GM21576 (cell line): Measurements from ENCODE around the gene SQOR.
A peak's percentile ranks its signal among the peaks of the same experiment; 100 is the strongest.

Experiments used
- ATAC-seq: cut with Tn5 transposase; IDR thresholded peaks from one replicate; pipeline ENCODE4 v1.9.1; 2021; ENCODE audit warnings: mild to moderate bottlenecking, moderate library complexity; ENCODE audit not compliant: unreplicated experiment

SQOR gene

DNA sequence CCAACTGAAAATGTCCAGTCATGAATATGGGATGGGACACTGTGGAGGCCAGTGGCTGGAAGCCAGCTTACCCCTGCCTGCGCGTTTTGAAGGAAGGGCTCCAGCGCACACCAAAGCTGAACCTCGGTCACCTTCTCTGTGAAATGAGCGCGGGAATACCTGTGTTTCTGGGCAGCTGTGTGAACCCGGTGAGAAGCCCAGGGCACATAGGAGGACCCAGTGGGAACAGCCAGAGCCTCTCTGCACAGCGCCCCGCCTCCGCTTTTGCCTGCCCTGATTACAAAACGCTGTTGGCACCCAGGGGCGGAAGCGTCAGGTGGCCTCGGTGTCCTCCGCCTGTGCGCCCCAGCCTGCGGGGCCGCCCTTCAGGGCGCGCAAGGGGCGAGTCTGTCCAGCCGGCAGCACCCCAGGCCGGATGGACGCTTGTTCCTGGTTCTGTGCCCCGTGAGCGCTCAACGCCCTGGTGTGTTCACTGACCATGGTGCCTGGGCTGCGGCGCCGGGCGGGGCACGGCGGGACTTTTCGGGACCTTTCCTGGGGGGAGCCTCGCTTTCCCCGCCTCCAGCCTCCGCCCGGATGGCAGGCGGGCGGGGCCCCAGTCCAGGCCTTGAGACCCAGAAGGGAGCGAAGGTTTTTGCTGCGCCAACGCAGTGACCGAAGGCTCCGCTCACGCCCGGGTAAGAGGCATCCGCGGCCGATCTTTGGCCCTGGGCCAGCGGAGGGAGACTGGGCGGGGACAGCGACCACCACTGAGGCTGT, at the start of gene SQOR:
Gene SQOR (plus strand): TSS at position 598 of the 759 bp plus-strand sequence. CDS start 23,895 bp downstream, outside the sequence.
- peak; percentile 65 for ATAC-seq

DNA sequence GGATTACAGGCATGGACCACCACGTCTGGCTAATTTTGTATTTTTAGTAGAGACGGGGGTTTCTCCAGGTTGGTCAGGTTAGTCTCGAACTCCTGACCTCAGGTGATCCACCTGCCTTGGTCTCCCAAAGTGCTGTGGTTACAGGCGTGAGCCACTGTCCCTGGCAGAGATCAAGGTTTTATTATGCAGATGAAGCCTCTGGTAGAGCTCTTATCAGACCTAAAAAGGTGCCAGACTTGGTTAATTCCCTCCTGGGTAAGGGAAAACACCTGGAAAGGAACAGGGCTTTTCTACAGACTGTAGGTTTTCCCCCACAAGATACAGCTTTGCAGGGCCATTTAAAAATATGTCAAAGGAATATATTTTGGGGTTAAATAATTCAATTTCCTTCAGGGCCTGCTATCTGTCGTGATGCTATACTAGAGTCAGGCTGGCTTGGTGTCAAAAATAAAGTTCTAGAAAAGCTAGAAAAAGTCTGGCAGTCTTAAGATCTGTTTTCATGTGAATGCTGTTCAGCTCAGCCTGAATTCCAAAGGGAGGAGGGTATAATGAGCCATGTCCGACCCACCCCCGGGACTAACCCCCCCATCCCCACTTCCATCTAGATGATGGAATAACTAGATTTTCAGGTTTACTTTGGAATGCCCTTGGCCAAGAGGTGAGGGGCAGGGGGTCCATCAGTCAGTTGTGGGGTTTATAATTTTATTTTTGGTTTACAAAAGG, 49.6 kb upstream of the SQOR start:
- ATAC-seq: no peak

DNA sequence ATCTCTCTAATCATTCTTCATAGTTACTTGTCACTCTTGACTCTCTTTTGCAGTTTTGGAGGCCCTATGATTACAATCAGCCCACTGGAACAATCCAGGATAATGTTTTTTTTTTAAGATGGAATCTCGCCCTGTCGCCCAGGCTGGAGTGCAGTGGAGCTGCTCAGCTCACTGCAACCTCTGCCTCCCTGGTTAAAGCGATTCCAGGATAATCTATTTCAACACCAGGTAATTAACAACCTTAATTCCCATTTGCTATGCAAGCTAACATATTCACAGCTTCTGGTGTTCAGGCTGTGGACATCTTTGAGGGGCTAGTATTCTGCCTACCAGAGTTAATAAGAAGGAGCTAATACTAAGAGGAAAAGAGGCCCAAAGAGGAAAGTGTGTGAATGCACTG, 48.7 kb upstream of the SQOR start:
- no peak for ATAC-seq

DNA sequence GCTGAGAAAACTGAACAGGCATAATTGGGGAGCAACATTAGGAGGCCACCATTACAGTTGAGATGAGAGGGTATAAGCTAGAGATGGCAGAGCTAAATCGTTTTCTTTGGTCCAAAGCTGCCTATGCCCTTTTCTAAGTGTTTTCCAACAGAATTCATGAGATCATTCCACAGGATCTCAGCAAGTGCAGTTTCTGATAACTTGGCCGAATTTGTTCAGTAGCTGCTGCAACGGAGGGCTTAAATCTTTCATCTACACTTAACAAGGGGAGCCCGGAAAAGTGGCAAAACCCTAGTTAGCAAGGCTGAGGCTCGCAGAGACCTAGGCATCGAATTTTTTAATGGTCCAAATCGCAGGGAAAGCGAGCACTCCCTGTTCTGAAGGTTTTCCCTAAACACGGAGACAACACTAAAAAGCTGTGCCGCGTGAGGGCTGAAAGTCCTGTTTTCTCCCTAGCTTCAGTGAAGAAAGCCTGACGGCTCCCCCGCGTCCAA, 48.2 kb upstream of the SQOR start:
- ATAC-seq: no peak

DNA sequence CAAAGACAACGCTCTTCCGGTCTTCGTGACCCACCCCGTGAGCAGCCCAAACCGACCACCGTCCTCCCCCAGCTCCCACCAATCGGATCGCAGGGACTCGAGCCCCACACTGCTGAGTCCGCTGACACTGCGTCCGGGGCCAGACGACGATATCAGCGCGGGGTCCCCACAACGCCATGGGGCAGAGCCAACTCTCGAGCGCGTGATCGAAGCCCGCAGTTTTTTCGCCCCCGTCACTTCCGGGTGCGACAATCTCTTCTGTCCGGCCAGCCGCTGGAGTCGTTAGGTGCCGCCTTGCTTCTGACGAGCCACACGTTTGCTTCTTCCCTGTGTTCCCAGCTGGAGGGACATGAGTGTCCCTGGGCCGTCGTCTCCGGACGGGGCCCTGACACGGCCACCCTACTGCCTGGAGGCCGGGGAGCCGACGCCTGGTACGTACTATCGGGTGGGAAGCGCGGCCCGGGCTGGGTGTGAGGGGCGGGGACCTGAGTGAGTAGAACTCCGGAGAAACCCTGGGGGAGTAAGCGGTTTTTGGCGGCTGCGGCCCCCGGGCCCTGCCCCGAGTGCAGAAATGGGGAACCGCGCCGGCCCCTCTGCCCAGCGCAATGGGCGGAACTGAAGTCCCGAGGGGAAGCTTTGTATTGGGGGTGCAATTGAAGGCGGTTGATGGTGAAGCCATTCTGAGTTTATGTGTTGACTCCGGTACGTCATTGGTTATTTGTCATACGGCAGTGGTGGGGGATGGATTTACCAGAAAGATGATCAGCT, 47.5 kb upstream of the SQOR start, which contains the start of gene BLOC1S6:
Gene BLOC1S6 (plus strand): TSS at position 285 of the 768 bp plus-strand sequence. CDS start 65 bp downstream, at position 350.
- ATAC-seq: peak; percentile 78

DNA sequence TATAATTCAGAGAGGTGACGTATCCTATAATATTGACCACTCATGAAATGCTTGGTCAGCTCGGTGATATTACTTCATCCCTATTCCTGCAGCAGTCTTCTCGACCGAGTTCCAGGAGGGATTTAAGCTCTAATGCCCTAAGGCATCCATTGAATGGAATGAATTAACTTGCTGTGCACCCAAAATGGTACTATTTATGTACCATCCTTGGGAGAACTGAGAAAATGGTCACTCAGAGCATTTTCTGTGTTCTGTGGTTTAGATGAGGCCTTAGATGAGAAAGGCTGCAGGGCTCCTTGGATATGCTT, 47.0 kb upstream of the SQOR start:
- no peak for ATAC-seq

- ATAC-seq: no peak
These were observed 46.5 kb upstream of the SQOR start for GRCh38 chr15:45588219-45588875.

DNA sequence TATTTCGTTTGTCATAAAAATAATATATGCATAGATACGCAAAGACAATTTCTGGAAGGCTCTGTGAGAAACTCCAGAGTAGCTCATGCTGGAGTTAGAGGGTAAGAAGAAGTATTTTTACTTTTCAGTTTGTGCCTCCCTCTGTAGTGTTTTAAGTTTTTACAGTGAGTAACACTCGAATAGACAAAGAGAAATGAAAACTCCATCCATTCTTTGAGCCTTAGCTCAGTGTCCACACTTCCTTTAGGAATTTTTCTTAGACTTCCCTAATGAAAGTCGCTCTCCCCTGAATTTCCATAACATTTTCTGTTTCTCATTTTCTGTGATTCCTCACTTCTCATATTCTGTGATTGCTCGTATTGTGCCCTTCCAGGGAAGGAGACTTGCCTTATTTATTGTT, 45.6 kb upstream of the SQOR start:
- ATAC-seq: no peak

- ATAC-seq: no peak
These were observed 40.5 kb upstream of the SQOR start for GRCh38 chr15:45594319-45594718.

DNA sequence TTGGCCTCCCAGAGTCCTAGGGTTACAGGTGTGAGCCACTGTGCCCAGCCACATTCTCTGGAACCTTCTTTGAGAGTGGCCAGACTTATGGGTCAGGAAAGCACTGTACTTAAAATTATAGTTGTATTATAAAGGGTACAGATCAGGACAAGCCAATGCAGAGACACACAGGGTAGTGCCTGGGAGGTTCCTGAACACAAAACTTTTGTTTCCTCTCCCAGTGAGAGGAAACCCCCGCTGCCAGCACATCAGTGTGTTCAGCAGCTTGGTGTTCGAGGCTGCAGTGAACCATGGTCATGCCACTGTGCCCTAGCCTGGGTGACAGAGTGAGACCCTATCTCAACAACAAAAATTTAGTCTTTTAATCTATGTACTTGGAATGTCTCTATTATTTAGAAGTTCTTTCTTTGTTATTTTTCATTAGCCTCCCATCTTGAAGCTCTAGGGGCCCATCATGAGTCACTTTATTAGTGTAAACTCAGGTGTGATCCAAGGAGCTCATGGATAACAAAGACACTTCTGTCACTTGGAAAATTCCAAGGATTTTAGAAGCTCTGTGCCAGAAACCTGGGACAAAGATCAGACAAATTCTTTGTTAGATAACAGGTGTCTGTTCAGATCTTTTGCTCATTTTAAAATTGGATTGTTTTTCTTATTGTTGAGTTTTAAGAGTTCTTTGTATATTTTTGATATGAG, 39.8 kb upstream of the SQOR start:
- ATAC-seq: no peak

- no peak for ATAC-seq
These were observed 30.9 kb upstream of the SQOR start for GRCh38 chr15:45603881-45604280.

- ATAC-seq: no peak
These were observed 30.5 kb upstream of the SQOR start for GRCh38 chr15:45604326-45604725.

DNA sequence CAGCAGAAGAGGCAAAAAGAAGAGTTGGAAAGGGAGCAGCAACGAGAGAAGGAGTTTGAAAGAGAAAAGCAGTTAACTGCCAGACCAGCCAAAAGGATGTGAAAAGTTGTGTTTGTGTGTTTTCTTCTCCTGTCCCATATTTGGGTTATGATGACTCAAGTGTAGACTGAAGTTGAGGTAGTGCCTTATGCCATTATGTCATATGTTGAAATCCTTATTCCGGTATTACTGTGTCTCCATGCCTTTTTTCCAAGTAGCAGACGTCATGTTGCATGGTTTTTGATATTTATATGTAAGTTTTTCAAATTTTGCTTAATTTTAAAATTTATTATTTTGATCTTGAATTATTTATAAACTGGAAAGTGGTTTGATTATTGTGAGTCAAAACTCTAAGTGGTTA, 28.4 kb upstream of the SQOR start:
- ATAC-seq: no peak

- ATAC-seq: no peak
These were observed 28.0 kb upstream of the SQOR start for GRCh38 chr15:45606841-45607240.

DNA sequence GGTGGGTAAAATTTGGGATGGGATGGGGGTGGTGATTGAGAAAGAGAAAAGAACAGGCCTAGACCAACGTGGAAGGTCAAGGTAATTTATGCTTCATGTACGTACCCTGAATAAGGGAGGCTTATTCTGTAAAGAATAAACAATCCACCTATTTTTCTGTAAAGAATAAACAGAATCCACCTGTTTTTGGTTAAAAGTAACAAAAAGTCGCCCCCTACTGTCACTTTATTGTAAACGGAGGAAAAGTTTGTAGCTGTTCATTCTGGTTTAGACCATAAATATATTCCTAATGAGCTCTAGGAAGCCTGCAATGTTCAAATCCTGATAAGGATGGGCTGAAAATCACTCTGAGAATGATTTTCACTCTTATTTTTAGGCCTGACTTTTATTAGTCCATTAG, 23.5 kb upstream of the SQOR start:
- ATAC-seq: no peak

- ATAC-seq: no peak
These were observed 21.9 kb upstream of the SQOR start for GRCh38 chr15:45612790-45613415.

- no peak for ATAC-seq
These were observed 17.9 kb upstream of the SQOR start for GRCh38 chr15:45616901-45617323.

DNA sequence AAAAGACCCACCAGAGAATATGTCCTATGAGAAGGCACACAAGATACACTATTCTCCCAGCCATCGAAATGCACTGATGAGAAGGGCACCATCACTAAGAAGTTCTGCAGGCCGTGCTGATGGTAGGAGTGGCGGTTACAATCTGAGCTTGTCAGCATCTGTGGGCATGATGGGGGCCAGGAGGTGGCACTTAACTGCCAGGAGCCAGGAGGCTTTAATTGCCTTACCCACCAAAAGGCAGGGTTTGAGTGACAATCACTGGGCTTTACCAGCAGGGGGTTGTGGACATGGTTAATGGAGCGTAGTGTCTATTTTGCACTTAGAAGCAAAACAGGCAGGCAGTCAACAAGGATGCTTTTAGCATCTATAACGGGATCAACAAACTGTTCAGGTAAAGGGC, 16.0 kb upstream of the SQOR start:
- ATAC-seq: no peak

DNA sequence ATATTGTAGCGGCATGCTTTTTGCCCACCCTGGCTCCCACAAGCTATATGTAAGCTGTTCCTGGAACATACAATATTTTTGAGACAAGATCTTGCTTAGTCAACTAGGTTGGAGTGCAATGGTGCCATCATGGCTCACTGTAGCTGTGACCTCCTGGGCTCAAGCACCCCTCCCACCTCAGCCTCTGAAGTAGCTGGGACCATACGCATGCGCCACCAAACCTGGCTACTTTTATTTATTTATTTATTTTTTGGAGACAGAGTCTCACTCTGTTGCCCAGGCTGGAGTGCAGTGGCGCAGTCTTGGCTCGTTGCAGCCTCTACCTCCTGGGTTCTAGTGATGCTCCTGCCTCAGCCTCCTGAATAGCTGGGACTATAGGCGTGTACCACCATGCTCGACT, 6.7 kb upstream of the SQOR start:
- ATAC-seq: no peak
